GM23248 (cell line): ENCODE data around the gene NRN1L.

Source experiments
- EZH2 ChIP-seq: fragments of 200-600 bp; sonication (generic); IDR thresholded peaks from 2 replicates; pipeline ENCODE4 v1.6.1; 2018; ENCODE audit warnings: antibody characterized with exemption, mild to moderate bottlenecking; ENCODE audit not compliant: insufficient read depth, poor library complexity, severe bottlenecking
- EZH2phosphoT487 ChIP-seq: fragments of 200-600 bp; sonication (generic); IDR thresholded peaks from 2 replicates; pipeline ENCODE4 v1.6.1; 2018; ENCODE audit warnings: antibody characterized with exemption, moderate library complexity, mild to moderate bottlenecking, low read depth; ENCODE audit not compliant: insufficient read depth

DNA sequence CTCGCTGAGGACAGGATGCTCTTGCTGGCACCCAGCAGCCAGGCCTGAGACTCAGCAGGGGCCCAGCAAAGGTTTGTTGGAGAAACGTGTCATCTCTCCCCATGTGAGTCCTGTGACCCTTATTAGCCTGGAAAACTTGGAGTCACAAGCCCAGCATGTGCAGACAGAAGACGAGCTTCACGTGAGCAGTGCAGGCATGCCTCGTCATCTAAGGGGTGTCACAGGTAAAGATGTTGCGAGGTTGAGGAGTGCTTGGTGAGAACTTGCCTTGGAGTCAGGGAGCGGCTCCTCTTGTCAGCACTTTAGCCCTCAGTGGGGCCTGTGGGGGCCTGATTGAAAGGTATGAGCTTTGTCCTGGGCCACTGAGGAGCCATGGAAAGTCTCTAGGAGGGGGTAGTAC is 49.1 kb downstream of the NRN1L start:
- TF ChIP-seq EZH2 (no peak), EZH2phosphoT487 (no peak)
